DOHH2 (cell line): ENCODE measurements around the gene CLEC2B.

Experiments used
- CTCF ChIP-seq: fragments of 200-600 bp; sonication (generic); IDR thresholded peaks from one replicate; pipeline ENCODE4 v1.5.1; 2014; ENCODE audit warnings: antibody characterized with exemption, mild to moderate bottlenecking, low read depth, low read length; ENCODE audit not compliant: poor library complexity, severe bottlenecking
- EZH2phosphoT487 ChIP-seq: fragments of 200-600 bp; sonication (generic); IDR thresholded peaks from 2 replicates; pipeline ENCODE4 v1.6.1; 2017; ENCODE audit warnings: borderline replicate concordance, mild to moderate bottlenecking, antibody characterized with exemption, low read length, moderate library complexity, mixed read lengths

GRCh38 chr12:9895215-9895971 lies 26.2 kb upstream of the CLEC2B start:
- TF ChIP-seq CTCF (no peak), EZH2phosphoT487 (no peak)
